Effector CD4-positive, alpha-beta T cell (primary cell): ENCODE measurements around the gene NTHL1.
A peak's percentile ranks its signal among the peaks of the same experiment; 100 is the strongest.

Experiments used
- DNase-seq: peaks from one replicate; pipeline ENCODE4 v3.0.0-alpha.2; 2020
- total RNA-seq: gene quantifications from one replicate; lab custom pipeline; 2026; lab: John Stamatoyannopoulos, UW

Gene NTHL1
- 5.1 reads per million, percentile 20 among the genes with 10 or more reads in this experiment for total RNA-seq

DNA sequence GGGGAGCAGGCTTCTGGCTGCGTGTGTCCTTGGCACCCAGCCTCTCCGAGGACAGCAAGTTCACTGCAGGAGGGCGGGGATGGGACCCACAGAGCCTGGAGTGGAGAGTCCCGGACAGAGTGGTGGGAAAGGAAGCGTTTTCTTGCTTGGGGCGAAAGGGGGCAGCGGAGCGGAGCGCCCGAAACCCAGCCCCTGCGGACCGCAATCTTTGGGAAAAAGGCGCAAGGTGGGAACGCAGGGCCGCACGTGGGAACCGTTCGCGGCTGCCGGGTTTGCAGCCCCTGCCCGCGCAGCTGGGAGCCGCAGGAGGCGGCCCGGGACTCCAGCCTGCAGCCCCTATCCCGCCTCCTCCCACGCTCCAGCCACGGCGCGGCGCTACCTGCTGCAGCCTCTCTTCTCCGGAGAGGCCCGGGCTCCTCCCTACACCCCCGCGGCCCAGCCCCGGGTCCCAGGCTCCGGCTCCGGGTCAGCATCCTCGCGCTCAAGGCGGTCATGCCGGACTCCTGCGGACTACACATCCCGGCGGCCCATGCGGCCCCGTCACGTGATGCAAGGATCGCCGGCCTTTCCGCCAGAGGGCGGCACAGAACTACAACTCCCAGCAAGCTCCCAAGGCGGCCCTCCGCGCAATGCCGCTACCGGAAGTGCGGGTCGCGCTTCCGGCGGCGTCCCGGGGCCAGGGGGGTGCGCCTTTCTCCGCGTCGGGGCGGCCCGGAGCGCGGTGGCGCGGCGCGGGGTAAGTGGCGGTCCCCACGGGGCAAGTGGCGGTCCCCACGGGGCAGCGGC is at the start of gene NTHL1, which contains the start of gene TSC2:
TSS of gene NTHL1 (minus strand) at position 505 of the 786 bp plus-strand sequence. CDS start at position 494, 11 bp downstream.
TSS of gene TSC2 (plus strand) at position 656 of the 786 bp plus-strand sequence. CDS start 631 bp downstream, outside the sequence.
- peak; percentile 91 for DNase-seq

DNA sequence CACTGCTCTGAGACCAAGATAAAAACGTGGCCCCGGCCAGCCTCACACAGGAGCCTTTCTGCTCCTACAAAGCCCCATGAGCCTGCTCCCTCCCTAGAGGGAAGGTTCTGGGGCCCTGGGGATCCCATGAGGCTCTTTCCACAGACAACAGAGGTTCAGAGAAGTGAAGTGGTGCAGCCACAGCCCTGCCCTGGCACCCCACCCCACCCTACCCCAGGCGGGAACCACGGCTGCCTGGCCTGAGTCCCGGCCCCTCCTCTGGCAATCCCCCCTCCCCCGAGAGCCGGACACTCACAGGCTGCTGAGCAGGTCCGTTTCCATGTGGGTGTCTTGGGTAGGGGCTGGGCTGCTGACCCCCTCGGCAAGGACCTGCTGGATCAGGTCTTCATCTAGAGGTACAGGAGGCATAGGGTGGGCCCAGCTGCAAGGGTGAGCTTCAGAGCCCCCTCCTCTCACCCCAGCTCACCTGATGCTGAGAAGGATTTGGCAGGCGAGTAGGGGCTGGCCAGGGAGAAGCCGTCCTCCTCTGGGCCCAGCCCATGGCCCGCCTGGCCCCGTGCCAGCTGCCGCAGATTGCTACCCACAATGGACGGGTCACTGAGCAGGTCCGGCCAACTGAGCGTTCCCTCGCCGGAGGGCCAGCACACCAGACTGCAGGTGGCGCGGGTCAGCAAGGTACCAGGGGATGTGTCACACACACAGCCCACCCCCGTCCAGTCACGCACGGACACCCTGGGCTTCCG is 49.4 kb upstream of the NTHL1 start:
- no peak for DNase-seq

DNA sequence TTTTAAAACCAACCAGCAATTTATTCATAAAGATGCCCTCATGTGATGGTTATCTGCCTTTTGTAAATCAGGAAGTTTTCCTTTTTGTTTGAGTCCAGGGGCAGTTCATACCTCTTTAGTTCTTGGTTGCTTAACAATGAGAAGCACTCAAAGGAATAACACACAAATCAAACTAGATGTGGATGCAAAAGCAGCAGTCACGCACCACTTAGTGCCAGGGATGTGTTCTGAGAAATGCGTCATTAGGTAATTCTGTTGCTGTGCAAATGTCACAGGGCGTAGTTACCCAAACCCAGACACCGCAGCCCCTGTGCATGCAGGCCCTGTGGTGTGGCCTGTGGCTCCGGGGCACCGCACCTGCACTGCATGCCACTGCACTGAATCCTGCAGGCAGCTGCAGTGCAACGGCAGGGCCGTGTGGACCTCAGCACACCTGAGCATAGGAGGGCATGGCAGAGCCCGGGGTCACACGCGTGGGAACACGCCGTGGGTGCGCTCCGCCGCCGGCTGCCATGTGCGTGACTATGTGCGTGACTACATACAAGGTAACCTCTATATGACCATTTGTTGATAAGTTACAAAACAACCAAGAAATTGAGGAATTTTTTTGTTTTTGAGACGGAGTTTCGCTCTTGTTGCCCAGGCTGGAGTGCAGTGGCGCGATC is 48.4 kb upstream of the NTHL1 start:
- DNase-seq: no peak

DNA sequence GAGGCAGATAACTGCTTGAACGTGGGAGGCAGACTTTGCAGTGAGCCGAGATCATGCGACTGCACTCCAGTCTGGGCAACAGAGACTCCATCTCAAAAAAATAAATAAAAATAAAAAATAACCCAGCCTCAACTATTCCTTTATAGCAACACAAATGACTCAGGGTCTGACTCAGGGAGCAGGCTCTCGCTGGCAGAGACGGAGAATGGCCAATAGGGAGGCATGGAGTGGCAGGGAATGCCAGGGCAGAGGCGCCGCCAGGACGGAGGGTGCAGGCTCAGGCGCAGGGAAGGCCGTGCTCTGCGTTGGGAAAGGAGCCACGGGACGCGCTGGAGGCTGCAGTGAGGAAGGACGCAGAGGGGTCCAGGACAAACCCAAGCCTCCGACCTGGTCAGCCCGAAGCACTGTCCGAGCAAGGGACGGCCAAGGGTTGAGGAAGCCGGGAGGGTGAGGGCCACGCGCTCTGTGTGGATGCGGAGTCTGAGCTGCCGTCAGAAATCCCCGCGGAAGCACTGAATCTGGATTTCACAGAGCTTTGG is 47.8 kb upstream of the NTHL1 start:
- no peak for DNase-seq

DNA sequence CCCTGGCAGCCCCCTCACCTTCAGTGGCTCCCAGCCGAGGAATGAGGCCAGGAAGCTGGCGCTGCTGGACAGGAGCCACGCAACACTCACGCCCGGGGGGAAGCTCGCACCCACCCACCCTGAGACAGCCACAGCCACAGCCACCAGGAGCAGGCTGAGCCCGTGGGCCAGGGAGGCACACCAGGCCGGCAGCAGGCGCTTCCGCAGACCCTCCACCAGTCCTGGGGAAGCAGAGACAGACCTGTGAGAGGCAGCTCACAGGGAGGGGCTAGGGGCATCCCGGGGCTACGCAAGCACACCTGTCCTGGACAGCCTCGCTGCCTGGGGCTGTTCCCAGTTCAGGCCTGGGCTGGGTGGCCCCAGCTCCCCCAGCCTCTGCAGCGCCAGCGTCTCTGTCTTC is 46.2 kb upstream of the NTHL1 start:
- no peak for DNase-seq

DNA sequence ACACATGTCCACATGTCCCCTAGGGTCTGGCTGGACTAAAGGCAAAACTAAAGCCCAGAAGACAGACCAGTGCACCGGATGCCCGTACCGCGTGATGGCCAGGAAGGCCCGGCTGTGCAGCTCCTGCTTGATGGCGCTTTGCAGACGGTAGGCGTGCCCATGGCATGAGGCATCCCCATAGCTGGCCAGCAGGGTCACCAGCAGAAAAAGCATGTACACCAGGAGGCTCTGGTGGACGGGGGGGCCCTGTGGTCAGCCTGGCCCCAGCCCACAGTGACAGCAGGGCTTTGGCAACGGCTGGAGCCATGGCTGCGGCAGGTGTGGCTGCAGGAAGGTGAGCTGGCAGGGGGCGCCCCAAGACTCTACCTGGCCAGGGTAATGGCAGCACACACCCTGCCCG is 45.2 kb upstream of the NTHL1 start:
- DNase-seq: no peak

DNA sequence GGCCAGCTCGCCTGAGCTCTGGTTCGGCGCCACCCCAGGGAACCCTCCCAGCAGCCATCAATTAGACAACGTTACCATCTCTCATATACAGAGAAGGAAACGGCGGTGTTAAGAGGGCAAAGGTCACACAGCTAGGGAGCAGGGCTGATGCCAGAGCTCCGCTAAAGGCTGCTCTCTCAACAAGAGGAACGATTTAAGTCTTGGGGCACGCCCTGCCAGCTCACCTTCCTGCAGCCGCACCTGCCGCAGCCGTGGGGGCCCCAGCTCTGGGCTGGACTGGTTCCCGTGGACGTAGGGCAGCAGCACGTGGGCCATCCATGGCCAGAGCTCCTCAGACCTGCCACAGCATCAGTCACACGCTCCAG is 44.6 kb upstream of the NTHL1 start:
- DNase-seq: no peak

DNA sequence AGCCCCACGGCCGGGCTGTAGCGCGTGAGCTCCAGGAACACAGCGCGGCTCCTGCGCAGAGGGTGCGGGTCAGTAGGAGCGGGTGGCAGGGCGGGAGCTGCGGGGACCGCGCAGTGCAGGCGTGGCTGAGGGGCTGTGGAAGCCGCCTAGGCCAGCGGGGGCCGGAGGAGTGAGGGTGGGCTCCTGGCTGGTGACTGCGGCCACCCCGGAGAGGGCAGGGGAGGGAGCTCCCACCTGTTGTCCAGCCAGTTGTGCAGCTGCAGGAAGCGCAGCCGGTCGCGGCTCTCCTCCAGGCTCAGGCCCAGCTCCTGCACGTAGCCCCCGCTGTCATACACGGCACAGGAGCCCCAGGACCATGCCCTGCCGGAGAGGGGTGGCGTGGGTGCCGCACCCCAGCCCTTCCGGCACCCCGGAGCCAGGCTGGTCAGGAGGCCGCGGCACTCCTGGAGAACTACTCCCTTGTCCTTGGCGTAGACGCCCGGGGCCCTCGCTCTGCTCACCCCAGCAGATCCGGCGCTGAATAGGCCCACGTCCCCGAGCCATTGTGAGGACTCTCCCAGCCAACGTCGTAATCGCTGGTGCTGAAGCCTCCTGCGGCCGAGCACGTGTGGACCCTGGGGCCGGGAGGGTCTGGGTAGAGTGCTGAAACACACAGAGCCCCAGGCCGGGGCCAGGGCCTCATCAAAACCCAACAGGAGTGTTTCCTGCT is 44.1 kb upstream of the NTHL1 start:
- DNase-seq: no peak

DNA sequence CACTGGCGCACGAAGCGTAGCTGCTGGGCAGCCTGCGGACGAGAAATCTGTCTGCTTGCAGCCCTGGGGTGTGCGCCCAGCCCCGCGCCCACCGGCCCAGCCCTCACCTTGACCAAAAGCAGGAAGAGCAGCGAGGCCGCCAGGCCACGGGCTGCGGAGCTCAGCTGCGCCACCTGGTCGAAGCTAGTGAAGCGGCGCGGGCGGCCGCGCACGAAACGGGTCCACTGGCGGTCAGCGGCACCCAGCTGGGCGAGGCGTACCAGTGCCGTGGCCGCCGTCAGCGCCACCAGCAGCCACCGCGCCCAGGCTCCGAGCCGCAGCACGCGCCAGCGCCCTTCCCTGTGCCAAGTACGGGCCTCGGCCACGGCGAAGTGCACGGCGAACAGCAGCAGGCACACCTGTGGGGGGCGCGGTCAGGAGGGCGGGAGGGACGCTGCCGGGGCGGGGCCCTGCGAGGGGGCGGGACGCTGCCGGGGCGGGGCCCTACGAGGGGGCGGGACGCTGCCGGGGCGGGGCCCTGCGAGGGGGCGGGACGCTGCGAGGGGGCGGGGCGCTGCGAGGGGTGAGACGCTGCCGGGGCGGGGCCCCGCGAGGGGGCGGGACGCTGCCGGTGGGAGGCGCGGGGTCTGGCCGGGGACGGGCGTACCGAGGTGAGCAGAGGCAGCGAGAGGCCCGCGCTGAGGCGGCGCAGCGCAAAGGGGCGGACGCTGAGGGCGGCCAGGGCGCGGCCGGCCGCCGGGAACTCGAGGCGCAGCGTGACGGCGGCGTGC is 43.3 kb upstream of the NTHL1 start:
- peak; percentile 11 for DNase-seq

DNA sequence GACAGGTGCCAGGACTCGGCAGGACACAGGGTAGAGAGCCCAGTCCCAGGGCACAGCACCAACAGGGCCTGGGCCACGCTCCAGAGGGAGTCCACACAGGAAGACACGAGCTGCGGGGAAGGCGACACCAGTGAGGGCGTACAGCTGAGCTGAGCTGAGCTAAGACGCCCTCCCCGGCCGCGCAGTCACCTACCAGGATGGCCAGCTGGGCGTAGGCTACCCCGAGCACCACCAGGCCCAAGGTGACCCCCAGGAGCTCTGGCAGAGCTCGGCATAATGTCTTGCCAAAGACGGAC is 42.8 kb upstream of the NTHL1 start:
- no peak for DNase-seq

DNA sequence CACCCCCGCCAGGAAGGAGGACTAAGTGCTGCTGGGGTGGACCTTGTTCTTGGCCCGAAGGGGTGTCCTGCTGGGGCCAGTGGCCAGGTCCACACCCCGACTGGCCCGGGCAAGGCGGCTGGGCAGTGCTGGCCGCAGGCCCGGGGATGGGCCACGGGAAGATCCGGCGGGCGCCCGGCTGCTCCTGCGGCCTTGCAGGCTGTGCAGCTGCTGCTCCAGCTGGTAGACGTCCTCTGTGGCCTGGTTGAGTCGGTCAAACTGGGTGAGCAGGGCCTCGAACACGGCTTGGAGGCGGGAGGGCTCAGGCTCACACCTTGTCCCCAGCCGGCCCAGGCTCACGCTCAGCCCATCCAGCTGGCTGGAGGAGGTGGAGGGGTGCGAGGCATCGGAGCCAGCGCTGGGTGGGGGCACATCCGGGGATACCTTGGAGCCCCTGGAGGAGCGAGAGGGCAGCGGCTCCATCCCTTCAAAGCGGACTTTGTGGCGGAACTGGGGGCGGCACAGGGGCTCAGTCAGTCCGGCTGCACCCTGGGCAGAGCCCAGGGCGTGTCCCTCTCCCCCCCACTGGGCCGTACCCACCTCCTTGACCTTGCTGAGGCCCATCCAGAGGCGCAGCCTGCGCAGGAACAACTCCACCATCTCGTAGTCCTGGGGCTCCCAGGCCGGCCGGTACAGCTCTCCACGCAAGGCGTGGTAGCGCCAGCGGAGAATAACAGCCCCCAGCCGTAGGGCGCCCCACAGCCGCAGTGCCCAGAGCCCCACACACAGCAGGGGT is 42.3 kb upstream of the NTHL1 start:
- no peak for DNase-seq

DNA sequence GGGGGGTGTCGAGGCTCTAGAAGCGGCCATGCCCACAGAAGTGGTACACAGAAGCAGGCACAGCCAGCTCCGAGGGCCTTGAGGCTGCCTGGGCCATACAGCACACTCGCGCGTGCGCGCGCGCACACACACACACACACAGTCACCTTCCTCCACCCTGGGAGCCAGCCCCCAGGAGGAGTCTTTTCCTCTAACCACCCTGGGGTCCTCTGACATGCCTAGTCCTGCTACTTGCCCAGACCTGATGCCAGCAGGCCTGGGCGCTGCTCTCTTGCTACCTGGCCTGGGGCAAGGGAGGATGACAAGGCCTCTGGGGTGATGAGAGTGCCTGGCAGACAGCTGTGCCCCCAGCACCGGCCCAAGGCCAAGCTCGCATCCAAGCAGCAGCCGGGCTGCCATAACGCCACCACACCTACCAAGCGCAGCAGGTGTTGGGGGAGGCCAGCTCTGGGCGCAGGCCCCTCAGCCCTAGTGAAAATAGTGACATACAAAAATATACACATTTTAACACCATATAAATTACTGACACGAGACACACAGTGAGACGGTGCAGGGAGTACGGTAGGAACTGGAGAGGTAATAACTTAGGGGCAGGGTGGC is 41.2 kb upstream of the NTHL1 start:
- DNase-seq: no peak

DNA sequence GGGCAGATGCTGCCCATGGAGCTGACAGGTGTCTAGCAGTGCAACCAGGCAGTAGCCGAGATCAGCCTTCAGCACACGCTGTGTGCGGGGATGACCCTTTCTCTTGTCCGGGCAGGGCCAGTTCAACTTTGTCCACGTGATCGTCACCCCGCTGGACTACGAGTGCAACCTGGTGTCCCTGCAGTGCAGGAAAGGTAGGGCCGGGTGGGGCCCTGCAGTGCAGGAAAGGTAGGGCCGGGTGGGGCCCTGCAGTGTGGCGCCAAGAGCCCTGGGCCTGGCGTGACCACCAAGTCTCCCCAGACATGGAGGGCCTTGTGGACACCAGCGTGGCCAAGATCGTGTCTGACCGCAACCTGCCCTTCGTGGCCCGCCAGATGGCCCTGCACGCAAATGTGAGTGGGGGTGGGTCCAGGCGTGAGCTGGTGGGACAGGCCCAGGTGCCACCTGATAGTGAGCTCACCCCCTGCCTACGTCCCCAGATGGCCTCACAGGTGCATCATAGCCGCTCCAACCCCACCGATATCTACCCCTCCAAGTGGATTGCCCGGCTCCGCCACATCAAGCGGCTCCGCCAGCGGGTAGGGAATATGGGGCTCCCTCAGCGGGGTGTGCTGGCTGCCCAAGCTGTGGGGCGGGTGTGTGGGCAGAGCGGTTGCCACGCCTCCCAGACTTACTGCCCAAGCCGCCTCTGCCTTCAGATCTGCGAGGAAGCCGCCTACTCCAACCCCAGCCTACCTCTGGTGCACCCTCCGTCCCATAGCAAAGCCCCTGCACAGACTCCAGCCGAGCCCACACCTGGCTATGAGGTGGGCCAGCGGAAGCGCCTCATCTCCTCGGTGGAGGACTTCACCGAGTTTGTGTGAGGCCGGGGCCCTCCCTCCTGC is 40.4 kb upstream of the NTHL1 start:
- no peak for DNase-seq

DNA sequence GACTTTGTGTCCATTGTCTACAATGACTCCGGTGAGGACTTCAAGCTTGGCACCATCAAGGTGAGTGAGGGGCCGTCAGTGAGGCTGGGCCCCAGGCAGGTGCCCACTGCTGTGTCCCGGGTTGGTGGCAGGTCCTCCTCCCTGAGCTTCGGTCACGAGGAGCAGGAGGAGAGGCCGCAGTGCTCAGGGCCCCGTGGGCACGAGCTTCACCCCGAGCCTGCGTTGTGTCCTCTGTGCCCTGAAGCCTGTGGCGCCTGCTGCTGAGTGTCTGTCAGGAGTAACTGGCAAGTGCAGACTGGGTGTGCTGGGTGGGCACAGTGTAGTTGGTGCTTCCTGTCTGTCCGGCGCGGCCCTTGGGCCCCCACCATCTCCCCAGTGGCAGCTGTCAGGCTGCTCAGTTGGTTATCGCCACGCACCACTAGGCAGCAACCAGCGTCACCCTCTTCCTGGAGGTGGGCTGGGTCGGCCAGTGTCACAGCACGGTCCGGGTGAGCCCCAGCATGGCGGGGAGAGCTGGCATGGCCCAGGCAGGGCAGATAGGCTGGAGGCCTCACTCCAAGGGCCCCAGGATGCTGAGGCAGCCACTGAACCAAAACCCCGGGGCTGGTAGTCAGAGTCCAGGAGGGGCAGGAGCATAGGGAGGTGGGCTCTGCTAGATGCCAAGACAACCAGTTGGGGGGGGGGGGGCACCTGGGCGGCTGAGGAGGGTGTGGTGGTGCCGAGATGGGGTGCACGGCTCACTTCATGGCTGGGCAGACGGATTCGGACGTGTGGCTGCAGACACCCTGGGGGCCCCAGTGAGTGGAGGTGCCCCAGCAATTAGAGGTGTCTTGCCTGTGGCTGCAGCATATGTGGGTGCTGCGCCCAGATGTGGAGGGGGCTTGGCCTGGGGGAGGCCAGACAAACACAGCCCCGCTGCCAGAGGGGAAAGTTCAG is 39.4 kb upstream of the NTHL1 start:
- DNase-seq: no peak

DNA sequence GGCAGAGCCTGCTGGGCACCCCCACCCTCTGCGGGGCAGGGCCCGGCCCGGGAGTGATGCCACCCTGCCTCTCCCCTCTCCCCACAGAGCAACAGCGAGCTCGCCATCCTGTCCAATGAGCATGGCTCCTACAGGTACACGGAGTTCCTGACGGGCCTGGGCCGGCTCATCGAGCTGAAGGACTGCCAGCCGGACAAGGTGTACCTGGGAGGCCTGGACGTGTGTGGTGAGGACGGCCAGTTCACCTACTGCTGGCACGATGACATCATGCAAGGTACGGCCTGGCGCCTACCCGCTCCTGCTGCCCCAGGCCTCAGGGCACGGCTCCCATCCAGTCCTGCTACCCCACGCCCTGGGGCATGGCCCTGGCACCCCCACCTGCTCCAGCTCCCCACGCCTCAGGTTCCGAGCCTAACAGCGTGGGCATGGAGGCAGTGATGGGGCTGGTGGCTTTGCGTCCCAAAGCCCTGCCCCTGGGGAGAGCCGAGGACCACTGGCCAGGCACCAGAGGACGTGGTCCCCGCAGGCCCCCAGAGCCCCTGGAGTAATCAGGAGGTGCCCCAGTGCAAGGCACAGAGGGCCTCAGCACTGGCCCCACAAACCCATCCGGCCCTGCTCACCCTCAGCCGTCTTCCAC is 38.6 kb upstream of the NTHL1 start:
- no peak for DNase-seq

DNA sequence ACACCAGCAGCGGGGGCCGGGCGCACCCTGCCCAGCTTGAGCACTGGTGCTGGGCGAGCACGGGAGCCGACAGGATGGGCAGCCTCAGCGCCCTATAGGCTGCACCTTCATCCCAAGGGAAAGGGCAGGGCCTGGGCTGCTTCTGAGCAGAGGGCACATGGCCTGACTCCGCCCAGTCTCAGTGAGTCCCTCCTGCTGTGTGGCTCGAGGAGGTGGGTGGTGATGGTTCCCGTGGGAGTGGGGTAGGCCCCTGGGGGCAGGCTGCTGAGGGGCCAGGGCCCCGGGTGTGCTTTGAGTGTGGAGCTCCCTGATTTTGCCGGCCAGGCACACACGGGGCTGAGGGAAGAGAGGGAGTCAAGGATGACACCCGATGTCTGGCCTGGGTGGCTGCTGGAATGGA is 38.0 kb upstream of the NTHL1 start:
- DNase-seq: no peak

DNA sequence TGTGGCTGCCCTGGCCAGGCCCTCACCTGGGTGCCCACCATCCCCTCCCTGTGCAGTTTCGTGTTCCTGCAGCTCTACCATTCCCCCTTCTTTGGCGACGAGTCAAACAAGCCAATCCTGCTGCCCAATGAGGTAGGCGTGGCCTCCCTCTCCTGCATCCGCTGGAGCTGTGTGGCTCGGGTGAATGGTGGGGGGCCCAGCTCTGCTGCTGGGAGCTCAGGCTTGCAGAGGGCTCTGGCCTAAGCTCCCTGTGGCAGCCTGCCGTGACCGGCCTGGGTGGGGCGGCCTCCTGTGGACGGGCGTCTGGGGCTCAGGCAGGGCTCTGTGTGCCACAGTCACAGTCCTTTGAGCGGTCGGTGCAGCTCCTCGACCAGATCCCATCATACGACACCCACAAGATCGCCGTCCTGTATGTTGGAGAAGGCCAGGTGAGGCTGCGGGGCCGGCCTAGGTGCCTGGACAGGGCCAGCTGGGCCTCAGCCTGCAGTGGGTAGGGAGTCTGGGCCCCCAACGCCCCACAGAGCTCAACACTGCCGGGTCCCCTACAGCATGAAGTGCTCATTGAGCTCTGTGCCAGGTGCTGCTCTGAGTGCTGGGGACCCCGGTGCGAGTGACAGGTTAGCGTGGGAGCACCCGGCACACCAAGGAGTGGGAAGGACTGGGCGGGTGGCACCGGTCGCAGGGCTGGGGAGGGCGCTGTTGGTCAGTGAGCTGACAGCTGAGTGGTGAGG is 37.4 kb upstream of the NTHL1 start:
- no peak for DNase-seq
